Iris pigment epithelial cell (primary cell): Measurements from ENCODE around the gene WHRN.

Experiments
- DNase-seq: peaks from one replicate; pipeline ENCODE4 v3.0.0-alpha.2; 2011; ENCODE audit warnings: low read depth

The WHRN gene

DNA sequence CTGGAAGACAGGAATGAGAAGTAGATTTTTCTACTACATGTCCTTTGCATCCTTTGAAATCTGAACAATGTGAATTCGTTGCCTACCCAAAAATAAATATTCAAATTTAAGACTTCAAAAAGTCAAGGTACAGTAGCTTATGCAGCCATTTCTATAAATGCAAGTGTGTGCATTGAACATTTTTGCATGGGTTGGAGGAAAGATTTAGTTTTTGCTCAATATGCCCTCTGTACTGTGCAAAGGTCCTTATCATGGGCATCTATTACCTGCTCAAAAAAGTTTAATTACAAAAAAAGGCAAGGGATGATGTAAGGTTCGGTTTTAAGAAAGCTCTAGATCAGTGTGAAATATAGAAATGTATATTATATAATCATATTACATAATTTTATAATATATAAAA, 140.1 kb downstream of the WHRN start:
- DNase-seq: no peak

DNA sequence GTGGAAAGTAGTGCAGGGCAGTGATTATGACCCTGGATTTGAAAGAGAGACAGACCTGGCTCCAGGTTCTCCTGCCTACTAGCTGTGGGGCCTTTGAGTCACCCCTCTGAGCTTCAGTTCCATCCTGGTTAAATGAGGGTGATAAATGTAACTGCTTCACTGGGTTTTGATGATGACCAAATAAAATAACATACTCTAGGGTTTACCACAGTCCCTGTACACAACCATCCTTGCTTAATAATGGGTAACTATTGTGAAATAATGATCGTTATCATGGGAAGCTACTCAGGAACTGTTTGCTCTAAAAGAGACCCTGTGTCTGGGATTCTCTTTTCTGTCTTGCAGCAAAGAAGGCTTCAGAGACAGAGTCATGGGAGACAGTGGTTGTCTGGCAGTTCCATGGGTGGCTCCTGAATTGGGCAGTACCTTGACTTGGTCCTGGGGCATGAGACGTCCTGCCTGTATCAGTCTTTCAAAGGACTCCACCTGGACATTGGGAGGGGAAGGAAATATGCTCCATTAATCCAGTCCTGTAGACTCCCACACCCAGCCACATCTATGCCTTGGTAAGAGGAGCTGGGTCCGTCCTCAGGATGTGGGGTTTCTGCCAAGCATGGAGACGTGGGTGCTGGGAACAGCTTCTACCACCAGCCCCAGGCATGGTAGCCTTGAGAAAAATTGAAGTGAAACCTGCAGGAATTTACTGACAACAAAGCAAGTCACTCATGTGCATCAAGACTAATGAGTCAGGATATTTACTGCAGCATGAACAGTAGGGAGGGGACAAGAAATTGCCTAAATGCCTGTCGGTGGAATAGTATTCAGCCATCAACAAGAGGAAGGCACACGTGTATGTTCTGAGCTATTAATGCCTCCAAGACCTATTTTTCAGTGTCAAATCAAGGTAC, 140.9 kb downstream of the WHRN start:
- DNase-seq: peak; percentile 94

DNA sequence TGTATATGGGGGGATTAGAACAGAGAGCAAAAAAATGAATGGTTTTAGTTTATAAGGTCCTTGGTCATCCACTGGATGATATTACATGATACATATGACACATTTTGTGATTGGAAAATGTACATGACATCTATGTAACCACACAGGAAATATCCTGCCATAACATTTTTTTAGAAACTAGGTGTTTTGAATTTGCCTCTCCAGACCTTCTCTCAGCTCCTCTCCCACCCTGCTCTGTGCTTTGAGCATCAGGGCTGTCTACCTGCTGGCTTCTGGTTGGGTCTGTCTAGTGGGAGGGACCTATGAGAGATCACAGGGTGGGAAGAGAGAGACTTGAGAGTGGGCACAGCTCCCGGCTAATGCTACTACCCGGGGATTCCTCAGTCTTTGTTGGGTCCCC, 141.8 kb downstream of the WHRN start:
- DNase-seq: no peak

DNA sequence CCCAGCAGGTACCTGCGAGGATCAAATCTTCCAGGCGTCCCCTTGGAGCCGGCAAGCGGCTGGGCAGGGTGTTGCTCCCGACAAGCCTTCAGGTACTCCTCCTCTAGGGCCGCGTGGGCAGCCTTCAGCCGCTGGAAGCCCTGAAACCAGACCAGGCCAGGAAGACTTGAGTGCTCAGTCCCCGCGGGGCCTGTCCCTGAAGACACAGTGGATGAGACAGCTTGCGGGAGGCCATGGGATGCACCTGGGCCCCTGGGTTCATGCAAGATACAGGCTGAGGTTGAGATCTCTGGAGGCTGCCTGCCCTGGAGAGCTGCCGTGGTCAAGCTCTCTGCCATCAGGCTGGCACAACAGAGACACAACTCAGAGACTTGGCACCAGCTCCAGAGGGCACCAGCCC, 142.9 kb downstream of the WHRN start:
- DNase-seq: no peak

DNA sequence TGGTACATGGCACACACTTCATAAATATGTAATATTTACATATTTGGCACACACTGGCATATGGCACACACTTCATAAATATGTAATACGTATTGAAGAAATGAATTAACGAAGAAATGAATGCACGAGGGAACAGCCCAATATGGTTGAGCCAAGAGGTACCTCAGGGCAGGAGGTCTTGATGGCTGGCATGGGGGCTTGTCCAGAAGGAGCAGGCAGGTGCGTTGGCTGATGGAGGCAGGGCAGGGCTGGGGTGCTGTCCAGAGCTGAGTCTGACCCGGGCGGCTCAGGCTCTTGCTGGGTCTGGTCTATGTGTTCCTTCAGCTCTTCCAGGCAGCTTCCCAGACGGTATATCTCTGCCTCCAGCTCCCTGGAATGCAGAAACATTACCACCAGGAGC, 143.7 kb downstream of the WHRN start:
- DNase-seq: no peak

DNA sequence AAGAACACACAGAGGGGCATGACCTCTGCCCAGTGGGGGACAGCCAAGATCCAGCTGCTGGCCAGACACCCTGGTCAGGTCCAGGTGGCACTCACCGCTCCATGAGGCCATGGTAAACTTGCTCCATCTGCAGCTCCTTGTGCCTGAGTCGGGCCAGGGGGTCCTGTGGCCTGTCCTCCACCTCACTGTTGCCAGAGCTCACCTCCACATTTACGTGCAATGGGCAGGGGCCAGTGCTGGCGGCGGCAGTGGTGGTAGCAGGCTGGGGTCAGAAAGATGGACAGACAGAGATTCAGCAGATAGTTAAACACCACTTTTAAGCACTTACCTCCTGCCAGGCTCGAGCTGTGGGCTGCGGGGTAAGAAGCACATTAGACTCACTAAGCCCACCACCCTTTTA, 145.5 kb downstream of the WHRN start:
- DNase-seq: no peak

DNA sequence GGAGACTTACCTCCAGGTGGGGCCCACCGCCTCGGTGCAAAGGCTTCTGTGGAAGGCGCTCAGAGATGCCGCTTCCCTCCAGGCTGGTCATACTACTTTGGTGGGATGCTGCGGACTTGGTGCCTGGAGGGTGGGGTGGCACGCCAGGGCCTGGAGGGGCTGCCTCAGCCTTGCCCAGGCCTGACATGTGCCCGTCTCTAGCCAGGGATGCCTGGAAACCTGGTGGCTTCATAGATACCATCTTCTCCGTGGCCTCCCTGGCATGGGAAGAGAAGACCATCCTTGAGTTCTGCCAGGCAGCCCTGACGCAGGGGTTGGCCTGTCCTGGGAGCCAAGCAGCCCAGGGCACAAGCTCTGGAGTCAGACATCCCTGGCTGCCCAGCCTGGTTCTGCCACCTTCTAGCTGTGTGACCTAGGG, 147.4 kb downstream of the WHRN start:
- no peak for DNase-seq

DNA sequence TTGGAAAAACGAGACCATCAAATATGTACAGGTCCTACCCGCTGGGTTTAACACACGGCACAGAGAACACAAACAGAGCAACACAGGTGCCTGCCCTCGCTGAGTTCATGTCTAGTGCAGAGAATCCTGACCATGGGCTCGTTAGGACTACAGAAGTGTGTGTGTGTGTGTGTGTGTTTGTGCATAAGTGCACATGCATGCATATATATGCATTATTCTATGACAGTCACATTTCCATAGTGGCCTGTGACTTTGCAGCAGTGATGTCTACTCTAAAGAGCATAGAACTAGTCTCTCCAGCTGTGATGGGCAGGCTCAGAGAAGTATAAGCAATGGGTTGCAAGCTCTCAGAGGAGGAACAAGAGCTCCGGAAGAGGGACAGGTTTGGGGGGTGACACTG, 147.9 kb downstream of the WHRN start:
- no peak for DNase-seq

DNA sequence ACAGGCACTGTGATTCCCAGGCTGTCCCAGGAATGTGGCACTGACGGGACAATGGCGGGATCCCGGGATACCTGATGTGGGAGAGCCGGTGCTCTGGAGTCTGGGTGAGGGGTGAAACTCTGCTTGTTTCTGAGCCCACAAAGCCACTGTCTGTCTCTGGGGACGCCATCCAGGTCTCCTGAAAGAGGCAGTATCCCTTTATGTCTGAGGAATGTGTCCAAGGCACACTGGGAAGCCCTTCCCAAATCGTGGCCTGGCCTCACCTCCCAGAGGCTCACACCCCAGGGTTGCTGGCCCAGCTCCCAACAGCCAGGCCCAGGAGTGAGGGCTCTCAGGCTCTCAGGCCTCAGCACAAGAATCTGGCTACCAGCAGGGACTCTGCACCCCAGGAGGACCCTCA, 148.5 kb downstream of the WHRN start:
- no peak for DNase-seq

DNA sequence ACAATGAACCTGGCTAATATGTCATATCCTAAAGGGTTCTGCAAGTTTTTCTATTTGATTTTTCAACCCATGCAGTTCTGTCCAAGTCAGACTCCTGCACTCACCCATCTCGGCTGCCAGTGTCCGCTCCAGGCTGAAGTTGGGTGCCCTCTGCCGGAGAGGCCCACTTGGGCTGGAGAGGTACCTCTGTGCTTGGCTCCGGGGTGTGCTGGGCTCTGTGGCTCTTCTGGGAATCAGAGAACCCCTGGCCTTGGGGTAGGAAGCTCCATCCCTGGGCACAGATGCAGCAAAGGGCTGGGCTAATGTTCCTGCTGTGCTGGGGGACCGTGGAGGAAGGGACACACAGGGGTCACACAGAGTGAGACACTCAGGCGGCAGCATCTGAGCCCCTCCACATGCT, 149.5 kb downstream of the WHRN start:
- no peak for DNase-seq
